SHP77 treated with DMSO at 0.1 percent for 48 hours (cell line): ENCODE results near the gene PPP2R5C.
"Not testable (repeated sequence)": the region's sequence is repeated elsewhere in the genome, so short reads cannot be mapped to it uniquely, and the experiment has no call there.

ENCODE experiments used
- DNase-seq: peaks from one replicate; lab custom pipeline; 2025; lab: John Stamatoyannopoulos, UW

The PPP2R5C gene

DNA sequence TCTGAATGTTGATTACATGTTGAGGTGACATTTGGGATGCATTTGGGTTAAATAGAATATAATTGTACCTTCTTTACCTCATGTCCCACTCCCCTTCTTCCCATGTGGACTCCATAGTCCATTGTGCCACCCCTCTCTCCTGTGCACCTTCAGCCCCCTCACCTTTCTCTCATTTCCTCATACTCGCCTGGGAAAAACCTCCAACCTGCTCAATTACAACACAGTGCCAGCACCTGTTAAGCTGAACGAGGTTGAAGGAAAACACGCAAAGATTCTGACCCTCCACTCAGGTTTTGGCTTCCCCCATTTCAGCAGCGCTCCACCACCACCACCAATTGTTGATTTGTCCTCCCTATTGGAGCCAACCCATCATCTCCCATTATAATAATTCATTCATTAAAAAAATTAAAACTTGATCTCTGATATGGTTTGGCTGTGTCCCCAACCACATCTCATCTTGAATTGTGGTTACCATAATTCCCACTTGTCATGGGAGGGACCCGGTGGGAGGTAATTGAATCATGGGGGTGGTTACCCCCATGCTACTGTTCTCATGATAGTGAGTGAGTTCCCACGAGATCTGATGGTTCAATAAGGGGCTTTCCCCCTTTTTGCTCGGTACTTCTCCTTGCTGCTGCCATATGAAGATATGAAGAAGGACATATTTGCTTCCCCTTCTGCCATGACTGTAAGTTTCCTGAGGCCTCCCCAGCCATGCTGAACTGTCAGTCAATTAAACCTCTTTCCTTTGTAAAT, 33.7 kb upstream of the PPP2R5C start:
- no peak for DNase-seq

DNA sequence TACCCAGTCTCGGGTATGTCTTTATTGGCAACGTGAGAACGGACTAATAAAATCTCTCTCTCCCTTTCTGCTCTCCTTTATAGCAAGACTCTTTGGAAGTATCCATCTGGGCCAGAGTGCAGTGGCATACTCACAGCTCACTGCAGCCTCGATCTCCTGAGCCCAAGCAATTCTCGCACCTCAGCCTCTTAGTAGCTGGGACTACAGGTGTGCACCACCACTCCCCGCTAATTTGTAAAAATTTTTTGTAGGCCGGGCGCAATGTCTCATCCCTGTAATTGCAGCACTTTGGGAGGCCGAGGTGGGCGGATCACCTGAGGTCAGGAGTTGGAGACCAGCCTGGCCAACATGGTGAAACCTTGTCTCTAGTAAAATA, 33.2 kb upstream of the PPP2R5C start:
- DNase-seq, result no peak

DNA sequence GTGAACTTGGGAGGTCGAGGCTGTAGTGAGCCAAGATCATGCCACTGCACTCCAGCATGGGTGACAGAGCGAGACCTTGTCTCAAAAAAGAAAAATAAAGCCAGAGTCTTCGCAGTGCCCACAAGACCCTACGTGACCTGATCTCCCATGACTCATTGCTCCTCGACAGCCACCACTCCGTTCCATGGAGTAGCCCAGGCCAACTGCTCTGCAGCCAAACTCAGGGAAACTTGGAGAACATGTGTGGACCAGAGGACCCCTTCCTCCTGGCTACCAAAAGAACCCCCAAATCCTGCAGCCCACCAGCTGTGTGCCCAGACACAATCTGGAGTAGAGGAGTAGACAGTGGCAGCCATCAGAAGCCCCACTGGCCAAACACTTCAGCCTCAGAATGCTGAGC, 32.1 kb upstream of the PPP2R5C start:
- DNase-seq, result no peak

DNA sequence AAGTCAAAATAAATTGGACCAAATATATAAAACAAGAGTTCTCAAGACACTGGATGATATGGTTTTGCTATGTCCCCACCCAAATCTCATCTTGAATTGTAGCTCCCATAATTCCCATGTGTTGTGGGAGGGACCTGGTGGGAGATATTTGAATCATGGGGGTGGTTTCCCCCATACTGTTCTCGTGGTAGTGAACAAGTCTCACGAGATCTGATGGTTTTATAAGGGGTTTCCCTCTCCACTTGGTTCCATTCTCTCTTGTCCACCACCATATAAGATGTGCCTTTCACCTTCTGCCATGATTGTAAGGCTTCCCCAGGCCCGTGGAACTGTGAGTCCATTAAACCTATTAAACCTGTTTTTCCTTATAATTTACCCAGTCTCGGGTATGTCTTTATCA, 31.4 kb upstream of the PPP2R5C start:
- not testable (repeated sequence) for DNase-seq

DNA sequence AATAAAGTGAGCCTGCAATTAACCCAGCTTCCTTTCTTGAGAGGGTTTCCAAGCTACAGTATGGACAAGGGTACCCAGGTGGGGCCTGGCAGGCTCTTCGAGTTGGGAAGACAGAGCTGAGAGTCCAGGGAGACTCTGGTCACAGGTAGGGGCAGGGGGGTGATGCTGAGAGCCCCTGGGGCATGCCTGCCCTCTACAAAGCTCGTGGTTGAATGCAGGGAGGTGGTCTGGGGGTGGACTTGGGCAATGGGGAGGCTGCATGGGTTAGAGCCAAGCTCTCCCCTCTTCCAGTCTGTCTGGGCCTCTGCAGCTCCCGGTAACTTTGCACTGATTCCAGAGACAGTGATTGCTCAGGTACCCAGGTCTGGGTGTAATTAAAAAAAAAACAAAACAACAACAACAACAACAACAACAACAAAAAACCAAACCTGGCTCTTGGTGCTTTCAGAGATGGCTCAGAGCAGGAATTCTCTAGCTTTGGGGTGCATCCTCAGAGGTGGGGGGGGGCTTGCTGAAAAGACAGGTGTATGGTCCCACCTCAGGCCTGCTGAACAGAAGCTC, 30.8 kb upstream of the PPP2R5C start:
- DNase-seq, result no peak

DNA sequence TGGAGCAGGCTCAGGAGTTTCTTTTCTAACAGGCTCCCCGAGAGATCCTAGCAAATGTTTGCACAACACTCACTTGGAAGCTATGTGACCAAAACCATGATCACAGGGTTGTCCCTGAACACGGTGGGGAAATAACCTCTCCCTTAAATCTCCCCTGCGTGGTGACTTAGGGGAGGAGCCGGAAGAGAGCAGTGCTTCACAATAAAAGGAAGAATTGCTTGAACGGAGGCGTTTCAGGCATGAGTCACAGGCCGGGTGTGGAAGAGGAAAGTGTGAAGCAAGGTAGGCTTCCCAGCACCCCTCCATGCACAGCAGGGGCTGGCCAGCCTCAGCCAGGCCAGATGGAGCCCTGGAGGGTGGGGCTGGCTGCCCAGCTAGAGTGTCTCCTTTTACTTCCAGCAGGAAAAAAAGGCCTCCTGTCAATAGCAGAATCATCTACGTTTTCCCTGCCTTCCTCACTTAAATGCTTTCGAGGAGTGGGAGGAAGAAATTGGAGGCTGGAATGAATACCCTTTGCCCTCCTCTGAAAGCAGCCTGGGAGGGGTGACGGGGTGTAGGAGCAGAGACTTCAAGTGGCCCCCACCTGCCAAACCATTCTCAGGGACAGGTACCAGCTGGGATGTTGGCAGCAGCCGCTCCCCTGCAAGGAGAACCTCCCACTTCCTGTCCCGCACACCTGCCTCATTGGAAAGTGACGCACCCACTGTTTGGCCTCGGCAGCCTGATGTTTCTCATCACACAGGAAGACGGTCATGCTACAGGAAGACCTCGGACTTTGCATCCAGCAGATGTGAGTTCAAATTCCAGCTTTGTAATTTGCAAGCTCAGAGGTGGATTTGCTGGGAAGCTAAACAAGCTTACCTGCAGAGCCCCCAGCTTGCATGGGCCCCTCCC, 30.1 kb upstream of the PPP2R5C start:
- peak; percentile 71 for DNase-seq

DNA sequence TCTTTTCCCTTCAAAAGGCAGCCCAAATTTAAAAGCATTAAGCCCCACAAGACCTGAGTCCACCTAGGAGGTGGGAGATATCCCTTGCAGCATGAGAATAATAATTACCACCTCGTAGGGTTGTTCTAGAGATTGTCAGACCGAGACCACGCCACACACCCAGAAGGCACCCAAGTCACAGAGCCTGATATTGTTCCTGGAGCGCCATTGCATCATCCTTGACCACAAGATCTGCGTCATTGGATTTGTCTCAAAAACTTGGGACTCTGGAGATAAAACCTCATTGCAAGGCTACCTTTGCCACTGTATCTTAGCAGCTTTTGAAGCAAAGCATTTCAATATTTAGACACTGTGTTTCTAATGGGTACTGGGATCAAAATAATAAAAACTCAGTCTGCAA, 29.4 kb upstream of the PPP2R5C start:
- no peak for DNase-seq

DNA sequence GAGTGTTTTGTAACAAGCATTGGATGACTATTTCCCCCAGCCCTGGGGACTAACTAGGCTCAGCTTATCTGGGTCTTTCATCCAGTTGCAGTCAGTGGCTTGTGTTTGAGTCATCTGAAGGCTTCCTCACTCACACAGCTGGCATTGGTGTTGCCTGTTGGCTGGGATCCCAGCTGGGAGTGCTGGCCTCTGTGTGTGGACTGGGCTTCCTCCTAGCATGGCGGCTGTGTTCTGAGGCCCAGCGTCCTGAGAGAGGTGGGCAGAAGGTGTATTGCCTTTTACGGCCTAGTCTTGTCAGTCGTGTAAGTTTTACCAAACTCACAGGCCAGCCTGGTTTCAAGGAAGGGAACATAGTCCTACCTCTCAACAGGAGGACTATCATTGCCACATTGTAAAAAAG, 28.3 kb upstream of the PPP2R5C start:
- DNase-seq, result no peak

DNA sequence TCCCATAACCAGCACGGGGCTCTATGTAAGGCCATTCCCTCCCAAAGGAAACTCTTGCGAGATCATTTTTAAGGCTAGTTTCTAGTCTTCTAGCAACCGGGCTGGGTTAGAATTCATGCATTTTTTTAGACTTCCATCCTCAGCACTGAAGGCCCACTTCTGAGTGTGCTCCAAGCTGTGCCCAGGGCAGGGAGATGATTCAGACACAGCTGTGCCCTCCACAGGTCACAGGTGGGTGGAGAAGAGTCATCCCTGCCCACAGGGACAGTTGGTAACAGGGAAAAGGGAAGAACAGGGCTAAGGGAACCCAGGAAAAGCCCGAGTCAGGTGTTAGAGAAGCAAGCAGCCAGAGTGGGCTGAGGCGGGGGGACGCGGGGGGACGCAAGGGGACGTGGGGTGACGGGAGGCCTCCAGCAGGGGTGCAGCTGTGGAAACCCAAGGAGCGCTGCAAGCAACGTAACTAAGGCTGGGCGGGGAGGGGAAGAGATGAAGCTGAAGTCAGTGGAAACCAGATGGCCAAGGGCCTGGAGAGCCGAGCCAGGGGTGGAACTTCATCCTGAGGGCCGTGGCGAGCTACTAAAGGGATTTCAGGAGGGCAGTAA, 27.2 kb upstream of the PPP2R5C start:
- no peak for DNase-seq

DNA sequence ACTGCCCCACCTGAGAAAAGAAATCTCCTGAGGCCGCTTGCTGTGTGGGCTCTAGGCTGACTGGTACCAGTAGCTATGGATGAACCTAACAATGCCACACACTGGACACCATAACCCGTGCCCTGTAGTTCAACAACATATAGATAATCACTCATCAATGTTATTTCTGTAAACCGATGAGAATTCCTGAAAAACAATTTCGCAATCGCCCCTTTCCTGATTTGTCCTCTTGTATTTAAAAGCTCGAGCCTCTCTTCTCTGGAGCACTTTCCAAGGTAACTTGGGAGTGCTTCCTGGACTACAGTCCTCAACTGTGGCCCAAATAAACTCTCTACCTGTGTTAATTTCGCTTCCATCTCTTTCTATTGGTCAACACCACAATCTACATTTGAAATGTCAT, 26.1 kb upstream of the PPP2R5C start:
- DNase-seq, result no peak

DNA sequence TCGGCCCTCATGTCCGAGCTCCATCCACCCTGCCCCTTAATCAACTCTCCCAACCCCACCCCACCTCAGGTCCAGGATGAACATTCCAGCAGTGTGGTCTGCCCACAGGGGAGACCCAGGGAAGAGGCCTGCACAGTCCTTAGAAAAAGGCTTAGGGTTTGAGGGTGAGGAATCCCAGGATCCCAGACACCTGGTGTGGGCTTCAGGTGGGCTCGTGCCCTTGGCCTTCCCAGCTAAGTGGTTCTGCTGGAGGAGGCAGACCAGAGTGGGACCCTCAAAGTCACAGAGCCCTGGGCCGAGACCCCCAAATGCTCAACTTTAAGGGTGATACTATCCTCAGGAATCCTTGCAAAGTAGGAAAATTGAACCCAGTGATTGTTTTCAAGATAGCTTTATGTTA, 25.4 kb upstream of the PPP2R5C start:
- DNase-seq, result no peak

DNA sequence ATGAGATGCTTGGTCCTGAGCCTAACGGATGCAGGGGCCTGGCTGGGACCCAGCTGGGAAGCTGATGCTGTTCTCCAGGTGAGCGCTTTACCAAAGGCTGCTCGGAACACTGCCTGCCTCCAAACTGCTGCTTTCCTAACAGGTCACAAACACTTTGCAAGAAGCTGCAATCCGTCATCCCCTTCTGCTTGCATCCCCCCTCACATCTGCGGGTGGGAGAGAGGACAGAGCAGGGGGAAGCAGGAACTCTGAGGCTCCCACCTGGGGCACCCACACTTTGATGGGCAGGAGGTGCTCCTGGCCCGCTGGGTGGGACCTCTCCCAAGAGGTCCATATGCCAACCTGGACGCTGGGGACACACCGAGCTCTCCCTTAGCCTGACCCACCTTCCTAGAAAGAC, 24.9 kb upstream of the PPP2R5C start:
- no peak for DNase-seq

DNA sequence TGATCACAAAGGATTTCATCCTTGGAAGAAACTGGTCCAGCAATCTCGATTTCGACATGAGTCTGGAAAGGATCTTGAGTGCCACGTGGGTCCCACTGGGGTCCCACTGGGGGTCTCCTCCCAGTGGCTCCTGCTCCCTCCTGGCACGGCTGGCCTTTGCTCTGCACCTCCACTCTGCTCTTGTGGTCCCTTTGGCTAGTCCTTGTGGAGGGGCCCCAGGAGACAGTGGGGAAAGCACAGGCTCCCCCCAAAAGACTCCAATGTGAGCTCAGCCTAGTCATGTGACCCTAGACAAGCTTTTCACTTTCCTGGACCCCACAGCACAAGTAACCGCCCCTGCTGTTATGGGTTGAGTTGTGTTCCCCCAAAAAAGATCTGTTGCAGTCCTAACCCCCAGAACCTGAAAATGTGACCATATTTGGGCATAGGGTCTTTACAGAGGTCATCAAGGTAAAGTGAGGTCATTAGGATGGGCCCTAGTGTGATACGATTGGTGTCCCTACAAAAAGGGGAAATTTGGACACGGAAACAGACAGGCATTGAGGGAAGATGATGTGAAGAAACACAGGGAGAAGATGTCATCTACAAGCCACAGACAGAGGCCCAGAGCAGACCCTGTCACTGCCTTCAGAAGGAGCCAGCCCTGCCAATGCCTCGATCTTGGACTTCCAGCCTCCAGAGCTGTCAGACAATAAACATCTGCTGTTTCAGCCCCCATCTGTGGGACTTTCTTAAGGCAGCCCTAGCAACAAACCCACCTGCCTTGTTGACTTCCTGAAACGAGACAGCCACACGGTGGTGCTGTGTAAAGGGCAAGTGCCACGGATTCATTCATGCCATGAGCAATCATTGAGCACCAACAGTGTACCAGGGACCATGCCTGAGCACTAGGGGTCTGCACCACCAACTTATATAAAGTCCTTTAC, 23.8 kb upstream of the PPP2R5C start:
- no peak for DNase-seq

DNA sequence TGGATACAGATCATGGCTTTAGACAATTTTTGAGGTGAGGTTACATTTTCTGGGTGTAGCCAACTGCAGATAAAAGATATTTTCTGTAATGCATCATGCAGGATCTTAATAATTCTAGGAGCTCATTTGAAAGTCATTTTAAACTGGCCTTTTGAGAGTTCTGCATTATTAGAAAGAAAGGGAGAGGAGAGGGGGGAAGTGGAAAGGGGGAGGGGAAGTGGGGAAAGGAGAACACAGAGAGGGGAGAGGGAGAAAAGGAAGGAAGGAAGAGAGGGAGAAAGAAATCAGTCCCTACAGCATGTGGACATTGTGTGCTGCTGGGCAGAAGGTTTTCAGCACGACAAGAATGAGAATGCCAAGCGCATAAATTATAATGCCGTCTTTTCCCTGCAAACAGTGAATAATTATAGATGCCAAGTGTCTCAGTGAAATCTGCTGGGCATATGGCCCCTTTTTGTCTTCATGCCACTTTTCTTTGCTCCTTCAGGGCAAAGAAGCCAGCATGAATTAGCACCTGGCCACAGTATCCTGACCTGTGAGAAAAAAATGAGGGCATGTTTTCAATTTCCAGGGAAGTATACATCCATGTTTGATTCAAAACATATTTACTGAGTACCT, 22.7 kb upstream of the PPP2R5C start:
- DNase-seq, result no peak

DNA sequence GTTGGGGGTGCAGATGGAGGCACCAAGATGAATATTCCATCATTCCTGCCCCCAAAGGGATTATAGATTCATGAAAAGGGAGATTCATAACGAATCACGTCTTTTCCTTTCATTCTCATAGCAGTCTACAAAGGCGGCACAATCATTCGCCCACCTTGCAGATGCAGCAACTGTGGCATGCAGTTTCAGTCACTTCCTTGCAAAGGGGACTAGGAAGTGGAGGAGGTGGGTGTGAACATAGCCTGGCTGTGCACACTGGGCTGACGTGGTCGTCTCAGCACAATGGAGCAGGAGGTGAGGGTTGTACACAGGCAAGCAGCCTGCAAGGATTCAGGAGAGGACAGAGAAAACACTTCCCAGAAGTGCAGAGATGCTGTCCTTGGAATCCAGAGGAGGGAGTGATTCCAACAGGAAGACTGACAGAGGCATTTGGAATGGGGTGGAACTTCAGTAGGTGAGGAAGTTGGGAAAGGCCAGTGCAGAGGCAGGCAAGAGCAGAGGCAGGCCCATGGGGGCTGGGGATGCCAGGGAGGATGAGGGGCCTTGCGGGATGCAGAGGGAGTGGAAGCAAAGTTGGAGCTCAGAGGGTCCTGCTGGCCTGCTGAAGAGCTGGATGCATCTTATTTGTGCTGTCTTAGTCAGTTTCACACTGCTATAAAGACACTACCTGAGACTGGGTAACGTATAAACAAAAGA, 21.9 kb upstream of the PPP2R5C start:
- no peak for DNase-seq

DNA sequence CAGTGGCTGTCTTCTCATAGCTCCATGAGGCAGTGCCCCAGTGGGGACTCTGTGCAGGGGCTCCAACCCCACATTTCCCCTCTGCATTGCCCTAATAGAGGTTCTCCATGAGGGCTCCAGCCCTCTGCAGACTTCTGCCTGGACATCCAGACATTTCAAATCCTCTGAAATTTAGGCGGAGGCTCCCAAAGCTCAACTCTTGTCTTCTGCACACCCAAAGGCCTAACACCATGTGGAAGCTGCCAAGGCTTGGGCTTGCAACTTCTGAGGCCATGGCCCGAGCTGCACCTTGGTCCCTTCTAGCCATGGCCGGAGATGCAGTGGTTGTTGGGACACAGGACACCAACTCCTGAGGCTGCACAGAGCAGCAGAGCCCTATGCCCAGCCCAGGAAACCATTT, 20.5 kb upstream of the PPP2R5C start:
- DNase-seq, result no peak

DNA sequence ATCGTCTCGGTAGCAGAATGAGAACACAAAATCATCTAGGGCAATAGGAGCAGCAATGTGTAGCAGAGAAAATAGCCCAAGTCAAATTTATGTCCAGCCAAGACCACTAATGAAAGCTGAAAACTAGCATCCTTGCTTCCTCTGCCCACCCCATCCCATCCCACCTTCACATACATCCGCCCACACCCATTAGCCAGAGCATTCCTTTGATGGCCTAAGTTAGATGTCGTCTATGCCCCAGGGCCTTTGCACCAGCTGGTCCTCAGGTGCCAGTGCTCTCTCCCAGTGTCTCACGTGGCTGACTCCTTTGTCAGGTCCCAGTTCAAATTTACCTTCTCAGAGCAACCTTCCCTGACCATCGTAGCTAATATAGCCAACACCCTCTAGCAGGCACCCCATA, 17.8 kb upstream of the PPP2R5C start:
- DNase-seq, result no peak

DNA sequence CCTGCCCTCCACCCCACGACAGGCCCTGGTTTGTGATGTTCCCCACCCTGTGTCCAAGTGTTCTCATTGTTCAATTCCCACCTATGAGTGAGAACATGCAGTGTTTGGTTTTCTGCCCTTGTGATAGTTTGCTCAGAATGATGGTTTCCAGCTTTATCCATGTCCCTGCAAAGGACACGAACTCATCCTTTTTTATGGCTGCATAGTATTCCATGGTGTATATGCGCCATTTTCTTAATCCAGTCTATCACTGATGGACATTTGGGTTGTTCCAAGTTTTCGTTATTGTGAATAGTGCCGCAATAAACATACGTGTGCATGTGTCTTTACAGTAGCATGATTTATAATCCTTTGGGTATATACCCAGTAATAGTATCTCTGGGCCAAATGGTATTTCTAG, 17.1 kb upstream of the PPP2R5C start:
- DNase-seq, result not testable (repeated sequence)

DNA sequence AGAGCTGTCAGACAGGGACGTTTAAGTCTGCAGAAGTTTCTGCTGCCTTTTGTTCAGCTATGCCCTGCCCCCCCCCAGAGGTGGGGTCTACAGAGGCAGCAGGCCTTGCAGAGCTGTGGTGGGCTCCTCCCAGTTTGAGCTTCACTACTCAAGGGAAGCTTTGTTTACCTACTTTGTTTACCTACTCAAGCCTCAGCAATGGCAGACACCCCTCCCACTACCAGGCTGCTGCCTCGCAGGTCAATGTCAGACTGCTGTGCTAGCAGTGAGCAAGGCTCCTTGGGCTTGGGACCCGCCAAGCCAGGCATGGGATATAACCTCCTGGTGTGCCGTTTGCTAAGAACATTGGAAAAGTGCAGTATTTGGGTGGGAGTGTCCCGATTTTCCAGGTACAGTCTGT, 11.8 kb upstream of the PPP2R5C start:
- not testable (repeated sequence) for DNase-seq

DNA sequence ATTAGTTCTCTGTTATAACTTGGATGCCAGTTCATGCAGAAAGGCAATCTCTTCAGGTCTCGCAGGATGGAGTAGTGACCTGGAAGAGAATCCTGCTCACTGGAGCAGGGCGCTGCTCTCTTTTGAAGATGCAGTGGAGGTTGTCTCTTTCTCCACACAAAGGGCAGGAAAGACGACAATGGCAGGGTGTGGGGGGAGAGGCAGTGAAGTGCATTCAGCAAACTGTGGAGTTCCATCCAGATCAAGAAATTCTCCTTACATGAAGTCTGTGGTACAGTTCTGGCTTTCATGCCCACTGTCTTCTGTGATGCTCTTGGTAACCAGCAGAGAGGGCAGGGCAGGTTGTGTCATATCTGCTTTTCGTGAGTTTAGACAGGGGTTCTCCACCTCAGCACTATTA, 6.6 kb upstream of the PPP2R5C start:
- DNase-seq, result no peak
